SH-SY5Y (cell line): ENCODE measurements around the gene HADH.

Experiments
- GATA2 ChIP-seq: IDR thresholded peaks from 2 replicates; pipeline ENCODE4 v1.6.1; 2011; ENCODE audit warnings: mild to moderate bottlenecking, low read depth, low read length
- GATA3 ChIP-seq: IDR thresholded peaks from 2 replicates; pipeline ENCODE4 v1.6.1; 2011; ENCODE audit warnings: low read depth, mild to moderate bottlenecking, low read length, moderate library complexity

DNA sequence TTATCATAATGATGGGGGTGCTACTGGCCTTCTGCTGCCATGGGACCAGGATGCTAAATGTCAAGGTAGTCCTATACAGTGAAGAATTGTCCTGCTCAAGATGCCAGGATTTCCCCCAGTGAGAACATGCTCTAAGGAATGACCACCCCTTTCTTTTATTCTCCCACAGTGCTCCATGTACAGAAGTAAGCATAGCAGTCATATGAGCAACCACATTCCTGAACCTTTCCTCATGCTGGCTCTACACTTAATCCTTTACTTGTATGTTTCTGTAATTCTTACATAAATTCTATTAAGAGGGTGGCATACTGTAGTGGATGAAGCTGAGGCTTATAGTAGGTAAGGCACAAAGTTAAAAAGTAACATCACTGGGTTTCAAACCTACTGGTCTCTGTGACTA is 38.1 kb upstream of the HADH start:
- TF ChIP-seq GATA3 (no peak), GATA2 (no peak)
